GM21737 (cell line): Measurements from ENCODE around the gene PRR33.

Experiments used
- ATAC-seq: cut with Tn5 transposase; IDR thresholded peaks from one replicate; pipeline ENCODE4 v1.9.1; 2021; ENCODE audit warnings: mild to moderate bottlenecking, moderate library complexity; ENCODE audit not compliant: unreplicated experiment

The PRR33 gene

DNA sequence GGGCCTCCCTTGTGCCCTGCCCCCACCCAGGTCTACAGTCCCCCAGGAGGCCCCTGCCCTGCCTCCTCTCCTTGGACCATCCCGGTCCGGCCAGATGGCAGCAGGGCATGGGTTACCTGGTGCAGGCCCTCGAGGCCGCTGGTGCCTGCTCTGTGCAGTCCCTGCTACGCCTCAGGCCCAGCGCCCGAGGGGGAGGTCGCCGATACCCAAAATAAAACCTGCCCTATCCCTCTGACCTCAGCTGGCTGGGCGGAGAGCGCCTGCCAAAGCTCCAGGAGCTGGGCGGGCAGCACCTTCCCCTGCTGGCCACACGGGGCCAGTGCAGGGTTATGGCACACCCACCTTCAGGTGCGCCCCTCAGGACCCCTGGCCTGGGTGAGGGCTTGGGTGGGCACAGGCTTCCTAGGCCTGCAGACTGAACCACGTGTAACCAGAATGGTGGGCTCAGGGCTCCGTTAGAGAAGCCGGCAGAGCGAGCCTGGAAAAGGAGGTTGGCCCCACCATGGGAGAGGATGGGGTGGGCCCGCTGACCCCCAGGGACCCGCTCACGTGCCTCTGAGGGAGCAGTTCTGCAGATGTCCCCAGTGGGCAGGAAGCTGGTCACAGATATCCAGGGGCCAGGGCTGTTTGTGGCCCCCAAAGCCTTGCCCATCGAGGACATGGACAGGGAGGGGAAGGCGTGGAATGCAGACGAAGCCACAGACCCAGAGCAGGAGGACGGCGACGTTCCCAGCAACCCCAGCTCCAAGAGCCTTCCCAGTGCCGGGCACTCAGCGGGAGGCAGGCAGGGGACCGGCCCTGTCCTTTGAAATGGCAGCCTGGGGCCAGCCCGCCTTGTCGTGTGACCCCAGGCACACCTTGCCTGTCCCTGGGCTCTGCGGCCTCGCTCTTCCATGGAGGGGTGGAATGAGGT lies 26.1 kb upstream of the PRR33 start:
- no peak for ATAC-seq

DNA sequence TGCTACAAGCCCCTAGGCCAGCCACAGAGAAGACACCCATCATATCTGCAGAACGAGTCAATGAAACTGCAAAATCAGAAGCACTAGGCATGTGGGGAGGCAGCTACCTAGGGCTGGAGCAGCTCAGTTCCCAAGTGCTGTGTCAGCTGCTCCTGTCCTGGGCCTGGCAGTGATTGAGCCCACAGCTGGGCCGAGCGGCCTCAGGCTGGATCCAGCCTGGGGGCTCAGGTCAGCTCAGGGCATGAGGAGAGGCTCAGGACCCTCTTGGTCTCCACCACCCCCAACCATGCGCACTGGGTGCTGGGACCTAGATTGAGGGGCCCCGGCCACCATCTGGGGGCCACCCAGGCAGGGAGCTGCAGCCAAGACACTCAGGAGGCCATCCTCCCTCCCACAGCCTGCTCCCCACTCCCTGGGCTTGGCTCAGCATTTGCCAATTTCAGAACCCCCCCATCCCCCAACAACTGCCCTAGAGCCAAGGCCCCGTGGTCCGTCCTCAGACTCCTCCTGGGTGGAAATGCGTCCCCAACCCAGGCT lies 25.4 kb upstream of the PRR33 start:
- no peak for ATAC-seq

DNA sequence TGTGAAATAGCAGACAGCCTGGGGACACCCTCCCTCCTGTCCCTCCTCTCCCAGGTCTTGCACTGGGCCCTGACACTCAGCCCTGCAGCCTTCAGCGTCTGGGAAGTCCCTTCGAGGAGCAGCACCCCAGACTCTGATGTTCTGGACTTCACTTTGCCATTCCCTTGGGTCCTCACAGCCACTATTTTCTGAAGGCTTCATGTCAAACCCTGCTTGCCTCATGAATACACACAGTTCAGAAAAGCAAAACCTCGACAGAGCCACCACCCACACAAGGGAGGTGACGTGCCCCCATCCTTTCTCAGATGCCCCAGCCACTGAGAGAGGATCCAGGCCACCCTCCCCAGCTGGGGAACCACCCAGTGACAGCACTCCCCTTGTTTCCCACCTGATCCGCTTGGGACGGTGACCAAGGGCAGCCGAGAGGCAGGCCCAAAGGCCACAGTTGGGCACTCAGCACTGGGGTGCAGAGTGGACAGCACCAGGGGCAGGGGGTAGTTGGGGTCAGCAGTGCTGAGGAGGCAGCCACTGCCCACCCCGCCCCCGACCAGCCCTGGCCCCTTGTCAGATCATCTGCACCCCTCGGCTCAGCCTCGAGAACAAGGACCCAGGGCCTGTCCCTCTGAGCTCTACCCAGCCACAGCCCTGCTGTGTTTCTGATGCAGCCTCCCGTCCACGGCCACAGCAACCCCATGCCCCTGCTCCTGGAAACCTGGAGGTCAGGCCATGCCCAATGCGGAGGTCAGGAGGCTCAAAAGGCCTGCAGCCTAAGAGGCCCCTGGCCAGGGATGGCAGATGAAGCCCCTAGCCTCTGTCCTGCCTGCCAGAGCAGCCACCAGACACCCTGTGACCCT lies 24.7 kb upstream of the PRR33 start:
- ATAC-seq: no peak

DNA sequence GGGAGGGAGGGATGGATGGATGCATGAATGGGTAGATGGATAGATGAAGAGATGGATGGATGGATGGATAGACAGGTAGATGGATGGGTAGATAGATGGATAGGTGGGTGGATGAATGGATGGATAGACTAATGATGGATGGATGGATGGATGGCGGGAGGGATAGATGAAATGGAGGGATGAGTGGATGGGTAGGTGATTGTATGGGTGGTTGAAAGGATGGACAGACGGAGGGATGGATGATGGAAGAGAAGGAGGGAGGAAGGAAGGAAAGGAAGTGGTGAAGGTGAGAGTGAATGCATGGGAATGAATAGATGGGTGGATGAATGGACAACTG lies 24.1 kb upstream of the PRR33 start:
- ATAC-seq: no peak

DNA sequence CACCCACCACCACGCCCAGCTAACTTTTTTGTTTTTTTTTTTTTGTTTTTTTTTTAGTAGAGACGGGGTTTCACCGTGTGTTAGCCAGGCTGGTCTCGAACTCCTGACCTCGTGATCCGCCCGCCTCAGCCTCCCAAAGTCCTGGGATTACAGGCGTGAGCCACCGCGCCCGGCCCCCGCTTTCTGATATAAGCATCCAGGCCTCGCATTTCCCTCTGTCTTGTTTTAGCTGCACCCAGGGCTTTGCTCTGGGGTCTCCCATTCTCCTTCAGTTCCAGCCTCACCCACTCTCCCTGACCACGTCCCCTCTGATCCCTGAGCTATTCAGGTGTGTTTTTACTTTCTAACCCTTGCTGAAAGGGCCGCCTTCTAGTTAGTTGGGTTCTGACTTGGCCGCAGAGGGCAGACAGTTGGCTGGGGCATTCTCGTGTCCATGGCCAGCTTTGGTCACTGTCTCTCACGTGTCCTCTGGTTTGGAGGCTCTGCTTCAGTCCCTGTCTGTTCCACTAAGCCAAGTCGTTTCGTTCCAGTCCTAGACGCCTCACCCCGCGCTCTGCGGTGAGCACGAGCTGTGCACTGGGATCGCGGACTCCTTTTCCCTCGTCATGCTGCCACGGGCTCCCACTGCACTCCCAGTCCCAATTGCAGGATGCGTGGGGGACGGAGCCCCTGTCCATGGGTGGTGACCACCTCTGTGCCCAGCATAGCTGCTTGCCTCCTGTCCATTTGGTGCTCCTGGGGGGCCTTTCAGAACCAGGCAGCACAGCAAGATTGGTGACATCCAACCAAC lies 21.8 kb upstream of the PRR33 start:
- ATAC-seq: no peak

DNA sequence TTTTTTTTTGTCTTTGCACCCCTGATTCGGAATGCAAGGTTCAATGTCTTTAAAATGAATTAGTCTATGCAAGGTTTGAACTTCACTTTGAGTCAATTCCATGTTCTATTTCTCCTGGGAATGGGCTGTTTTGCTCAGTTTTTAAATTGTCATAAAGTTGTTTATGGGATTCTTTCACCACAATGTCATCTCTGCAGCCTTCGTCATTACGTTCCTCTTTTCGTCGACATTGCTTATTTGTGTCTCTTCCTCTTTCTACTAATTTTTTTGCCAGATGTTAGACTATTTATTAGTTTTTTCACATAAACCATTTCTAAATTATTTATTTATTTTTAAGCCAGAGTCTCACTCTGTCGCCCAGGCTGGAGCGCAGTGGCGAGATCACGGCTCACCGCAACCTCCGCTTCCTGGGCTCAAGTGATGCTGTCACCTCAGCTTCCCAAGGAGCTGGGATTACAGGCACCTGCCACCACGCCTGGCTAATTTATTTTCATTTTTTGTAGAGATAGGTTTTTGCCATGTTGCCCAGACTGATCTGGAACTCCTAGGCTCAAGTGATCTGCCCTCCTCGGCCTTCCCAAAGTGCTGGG lies 20.7 kb upstream of the PRR33 start:
- no peak for ATAC-seq

DNA sequence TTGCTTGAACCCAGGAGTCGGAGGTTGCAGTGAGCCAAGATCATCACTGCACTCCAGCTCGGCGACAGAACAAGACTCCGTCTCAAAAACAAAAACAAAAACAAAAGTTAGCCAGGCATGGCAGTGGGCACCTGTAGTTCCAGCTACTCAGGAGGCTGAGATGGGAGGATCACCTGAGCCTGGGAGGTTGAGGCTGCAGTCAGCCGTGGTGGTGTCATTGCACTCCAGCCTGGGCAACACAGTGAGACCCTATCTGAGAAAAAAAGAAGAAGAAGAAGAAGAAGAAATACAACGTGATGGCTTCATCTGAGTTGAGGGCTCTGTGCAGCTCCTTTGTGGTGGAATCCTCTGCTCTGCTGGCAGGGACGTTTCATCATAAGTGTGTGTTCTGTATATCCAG lies 17.8 kb upstream of the PRR33 start:
- no peak for ATAC-seq

DNA sequence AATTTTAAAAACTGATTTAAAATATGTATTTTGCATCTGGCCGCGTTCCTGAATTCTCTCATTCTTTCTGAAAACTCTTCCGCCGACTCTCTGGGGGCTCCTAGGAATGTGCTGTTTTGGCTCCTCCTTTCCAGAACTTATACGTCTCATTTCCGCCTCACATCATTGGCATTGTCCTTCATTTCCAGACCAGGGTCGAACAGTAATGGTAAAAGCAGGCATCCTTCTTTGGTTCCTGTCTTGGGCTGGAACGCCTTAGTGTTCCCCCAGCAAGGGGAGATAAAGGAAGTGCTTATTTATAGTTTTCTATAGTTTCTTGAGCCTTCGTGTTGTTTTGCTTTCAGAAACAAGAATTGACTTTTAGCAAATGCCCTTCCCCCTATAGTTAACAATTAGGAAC lies 16.9 kb upstream of the PRR33 start:
- ATAC-seq: no peak

DNA sequence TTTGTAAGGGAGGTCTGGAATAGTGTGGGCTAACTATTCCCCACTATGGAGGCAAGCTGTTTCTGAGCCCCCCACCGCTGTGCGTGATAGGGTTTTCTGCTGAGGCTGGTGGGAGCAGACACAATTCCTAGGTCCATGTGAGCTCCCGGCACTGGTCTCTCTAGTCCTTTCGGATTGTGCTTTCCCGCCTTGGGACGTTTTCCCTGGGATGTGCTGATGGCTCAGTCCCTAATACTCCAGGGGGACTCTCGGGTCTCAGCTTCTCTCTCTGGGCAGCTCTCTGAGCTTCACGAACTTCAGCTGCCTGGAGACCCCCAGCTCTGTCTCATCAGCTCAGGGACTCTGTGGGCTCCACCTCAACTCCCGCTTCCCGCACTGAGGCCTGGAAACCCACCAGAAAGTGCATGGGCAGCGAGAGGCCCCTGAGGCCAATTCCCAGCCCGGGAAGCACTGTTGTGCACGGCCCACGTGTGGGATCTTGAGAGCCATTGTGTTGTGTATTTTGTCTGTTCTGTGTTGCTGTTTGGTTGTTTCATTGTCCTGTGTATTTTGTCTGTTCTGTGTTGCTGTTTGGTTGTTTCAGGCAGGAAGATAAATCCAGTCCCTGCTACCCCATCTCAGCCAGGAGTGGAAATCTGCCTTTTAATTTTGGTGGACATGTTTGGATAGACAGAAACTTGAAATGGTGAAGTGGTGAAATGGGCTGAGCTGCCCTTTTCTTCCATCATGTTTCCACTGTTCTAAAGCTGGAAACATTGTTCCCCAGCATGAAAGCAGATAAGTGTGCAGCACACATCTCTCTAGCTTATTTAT lies 15.1 kb upstream of the PRR33 start:
- ATAC-seq: no peak

DNA sequence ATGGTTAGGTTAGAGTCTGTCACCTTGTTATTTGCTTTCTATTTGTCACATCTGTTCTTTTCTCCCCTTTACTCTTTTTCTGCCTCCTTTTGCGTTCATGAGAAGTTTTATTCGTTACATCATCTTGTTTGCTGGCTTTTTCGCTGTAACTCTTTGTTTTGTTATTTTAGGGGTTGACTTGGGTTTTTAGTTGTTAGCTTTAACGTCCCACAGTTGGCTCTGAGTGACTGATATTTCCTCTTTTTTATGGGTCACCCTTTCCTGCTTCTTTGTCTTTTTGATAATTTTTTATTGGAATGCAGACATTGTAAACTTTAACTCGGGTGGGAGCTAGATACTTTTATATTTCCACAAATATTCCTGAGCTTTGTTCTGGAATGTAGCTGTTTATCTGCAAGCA lies 14.5 kb upstream of the PRR33 start:
- ATAC-seq: no peak

DNA sequence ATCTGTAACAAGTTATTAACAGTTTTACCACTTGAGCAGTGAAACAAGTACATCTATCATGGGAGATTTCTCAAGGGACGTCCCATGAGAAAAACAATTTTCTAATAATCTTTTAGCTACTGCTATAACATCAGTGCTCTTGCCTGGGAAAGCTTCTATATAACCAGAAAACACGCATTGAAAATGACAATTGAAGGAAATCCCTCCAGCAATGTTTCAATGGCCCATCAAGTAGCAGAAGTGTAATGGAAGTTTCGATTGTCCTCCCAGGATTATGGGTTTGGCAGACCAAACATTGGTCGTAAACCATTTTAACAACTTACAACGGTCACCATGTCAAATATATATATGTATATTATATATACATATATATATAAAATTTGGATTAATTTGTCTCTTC lies 8.0 kb upstream of the PRR33 start:
- ATAC-seq: no peak

DNA sequence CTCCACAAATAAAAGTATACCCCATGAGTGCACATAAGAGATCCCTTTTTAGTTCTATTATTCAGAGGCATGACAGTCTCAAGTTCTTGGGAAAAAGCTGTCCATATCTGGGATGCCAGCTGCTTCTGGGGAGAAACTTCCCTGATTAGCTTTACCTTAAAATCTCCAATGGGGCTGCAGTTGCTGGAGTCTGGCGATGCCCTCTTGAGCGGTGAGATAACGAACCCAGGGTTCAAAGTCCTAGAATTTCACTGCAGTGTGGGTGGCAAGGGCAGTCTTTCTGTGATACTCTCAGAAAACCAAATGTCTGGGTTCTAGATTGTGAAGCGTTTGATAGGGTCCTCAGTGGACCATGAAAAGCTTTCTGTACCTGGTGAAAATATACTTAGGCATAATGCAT lies 7.4 kb upstream of the PRR33 start:
- no peak for ATAC-seq

DNA sequence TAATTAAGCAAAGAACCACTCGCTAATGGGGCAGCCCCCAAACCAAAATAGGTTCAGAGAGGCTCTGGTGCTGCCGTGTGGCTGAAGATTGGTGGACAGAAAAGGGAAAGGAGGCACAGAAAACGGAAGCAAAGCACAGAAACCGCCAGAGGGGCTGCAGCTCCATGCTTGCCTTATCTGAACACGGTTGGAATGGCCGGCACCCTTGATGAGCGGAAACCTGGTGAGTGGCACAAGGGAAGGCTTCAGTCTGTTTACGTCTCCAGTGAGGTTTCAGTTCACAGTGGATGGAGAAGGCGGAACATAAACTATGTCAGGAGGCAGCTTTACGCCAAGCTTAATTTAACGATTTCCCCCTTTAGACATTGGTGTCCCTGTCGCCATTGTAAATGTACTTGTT lies 5.2 kb upstream of the PRR33 start:
- ATAC-seq: no peak

DNA sequence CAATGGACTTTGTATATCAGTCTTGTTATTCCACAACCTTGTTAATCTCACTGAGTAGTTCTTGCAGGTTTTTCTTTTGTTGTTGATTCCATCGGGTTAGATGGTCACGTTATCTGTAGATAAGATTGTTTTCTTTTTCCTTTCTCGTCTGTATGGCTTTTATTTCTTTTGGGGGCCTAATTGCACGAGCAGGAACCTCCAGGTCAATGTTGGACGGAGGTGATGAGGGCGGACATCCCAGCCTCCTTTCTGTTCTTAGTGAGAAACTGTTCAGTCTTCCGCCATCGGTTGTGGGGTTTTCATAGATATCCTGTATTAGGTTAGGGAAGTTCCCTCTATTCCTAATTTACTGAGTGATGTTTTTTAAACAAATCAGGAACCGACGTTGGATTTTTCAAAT lies 4.8 kb upstream of the PRR33 start:
- ATAC-seq: no peak

DNA sequence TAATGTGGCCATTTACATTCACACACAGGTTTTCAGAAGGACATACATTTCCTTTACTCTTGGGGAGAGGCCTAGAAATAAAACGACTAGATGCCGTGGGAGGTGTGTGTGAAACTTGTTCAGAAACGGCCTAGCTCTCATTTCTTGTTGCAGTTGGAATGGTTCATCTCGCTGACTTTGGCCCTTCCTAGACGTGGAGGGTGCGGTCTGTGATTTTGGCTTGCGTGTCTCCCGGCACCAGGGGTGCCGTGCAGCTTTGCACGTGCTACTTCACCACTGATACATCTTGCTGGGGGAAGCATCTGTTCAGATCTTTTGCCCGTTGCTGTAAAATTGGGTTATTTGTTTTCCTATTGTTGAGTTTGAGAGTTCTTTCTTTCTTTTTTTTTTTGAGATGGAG lies 3.1 kb upstream of the PRR33 start:
- no peak for ATAC-seq

DNA sequence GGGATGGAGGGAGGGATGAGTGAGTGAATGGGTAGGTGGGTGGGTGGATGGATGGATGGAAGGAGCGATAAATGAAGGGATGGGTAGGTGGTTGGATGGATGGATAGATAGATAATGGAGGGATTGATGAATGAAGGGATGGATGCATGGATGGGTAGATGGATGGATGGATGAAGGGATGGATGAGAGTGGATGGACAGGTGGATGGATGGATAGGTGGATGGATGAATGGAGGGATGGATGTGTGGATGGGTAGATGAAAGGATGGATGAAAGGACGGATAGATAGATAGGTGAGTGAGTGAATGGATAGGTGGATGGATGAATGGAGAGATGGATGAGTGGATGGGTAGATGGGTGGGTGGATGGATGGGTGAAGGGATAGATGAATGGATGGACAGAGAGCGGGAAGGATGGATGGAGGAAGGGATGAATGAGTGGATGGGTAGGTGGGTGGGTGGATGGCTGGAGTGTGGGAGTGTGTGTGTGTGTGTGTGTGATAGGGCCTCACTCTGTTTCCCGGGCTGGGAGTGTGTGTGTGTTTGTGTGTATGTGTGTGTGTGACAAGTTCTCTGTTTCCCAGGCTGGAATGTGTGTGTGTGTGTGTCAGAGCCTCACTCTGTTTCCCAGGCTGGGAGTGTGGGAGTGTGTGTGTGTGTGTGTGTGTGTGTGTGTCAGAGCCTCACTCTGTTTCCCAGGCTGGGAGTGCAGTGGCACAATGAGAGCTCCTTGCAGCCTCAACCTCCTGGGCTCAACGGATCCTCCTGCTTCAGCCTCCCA lies 2.1 kb upstream of the PRR33 start:
- ATAC-seq: no peak

DNA sequence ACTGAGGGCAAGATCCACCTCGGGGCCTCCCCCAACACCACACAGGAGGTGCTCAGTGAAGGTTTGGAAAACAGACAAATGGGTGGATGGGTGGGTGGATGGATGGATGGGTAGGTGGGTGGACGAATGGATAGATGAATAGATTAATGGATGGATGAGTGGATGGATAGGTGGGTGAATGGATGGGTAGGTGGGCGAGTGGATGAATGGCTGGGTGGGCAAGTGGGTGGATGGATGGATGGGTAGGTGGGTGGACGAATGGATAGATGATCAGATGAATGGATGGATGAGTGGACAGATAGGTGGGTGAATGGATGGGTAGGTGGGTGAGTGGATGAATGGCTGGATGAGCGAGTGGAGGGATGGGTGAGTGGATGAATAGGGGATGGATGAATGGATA lies 863 bp upstream of the PRR33 start:
- no peak for ATAC-seq

DNA sequence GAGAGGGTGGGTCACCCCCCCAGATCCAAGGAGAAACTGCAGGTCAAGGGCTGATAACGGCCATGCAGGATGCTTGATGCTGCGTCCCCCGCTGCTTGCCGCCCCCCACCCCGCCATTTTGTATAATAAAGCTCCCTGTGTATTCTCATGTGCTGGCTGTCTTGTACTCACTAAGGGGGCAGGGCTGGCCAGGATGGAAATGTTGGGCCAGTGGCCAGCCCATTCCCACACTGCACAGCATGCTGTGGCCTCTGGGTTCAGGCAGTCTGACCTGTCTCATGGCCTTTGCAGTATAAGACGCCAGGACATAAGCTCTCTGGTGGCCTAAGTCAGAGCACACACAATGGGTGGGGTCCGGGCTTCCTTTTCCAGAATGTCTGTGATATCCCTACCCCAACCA lies 421 bp upstream of the PRR33 start:
- no peak for ATAC-seq
